Neuronal stem cell (in vitro differentiated cells): ENCODE measurements around the gene TSHR.

ENCODE experiments used
- DNase-seq: peaks from one replicate; pipeline ENCODE4 v3.0.0-alpha.2; 2013; ENCODE audit warnings: low spot score
- H2AFZ ChIP-seq: one replicate; pipeline ENCODE4 v1.6.1; 2013; ENCODE audit warnings: mild to moderate bottlenecking, low read length, inconsistent platforms
- H2AK5ac ChIP-seq: 2 replicates; pipeline ENCODE4 v1.6.1; 2013; ENCODE audit warnings: low read depth, mild to moderate bottlenecking, inconsistent platforms, low read length, moderate library complexity, mixed read lengths
- H2BK120ac ChIP-seq: 2 replicates; pipeline ENCODE4 v1.6.1; 2013; ENCODE audit warnings: low read depth, mild to moderate bottlenecking, inconsistent platforms, low read length, moderate library complexity, mixed read lengths
- H2BK12ac ChIP-seq: one replicate; pipeline ENCODE4 v1.6.1; 2013; ENCODE audit warnings: low read length, inconsistent platforms
- H2BK15ac ChIP-seq: 2 replicates; pipeline ENCODE4 v1.6.1; 2013; ENCODE audit warnings: mild to moderate bottlenecking, low read length, inconsistent platforms, mixed read lengths
- H2BK5ac ChIP-seq: one replicate; pipeline ENCODE4 v1.6.1; 2013; ENCODE audit warnings: inconsistent platforms, mild to moderate bottlenecking, low read length, moderate library complexity
- H3K14ac ChIP-seq: one replicate; pipeline ENCODE4 v1.6.1; 2013; ENCODE audit warnings: low read length, inconsistent platforms
- H3K18ac ChIP-seq: 2 replicates; pipeline ENCODE4 v1.6.1; 2013; ENCODE audit warnings: low read length, inconsistent platforms
- H3K23ac ChIP-seq: 2 replicates; pipeline ENCODE4 v1.6.1; 2013; ENCODE audit warnings: low read depth, mild to moderate bottlenecking, mixed read lengths, low read length, inconsistent platforms; ENCODE audit not compliant: poor library complexity
- H3K27ac ChIP-seq: replicated peaks from 3 replicates; pipeline ENCODE4 v1.5.1; 2013; ENCODE audit warnings: low read length, inconsistent platforms
- H3K27me3 ChIP-seq, 3 experiments: 2 replicates each; pipeline ENCODE4 v1.6.1; 2013; ENCODE audit warnings: low read length in 3 of 3, mild to moderate bottlenecking in 2 of 3, inconsistent platforms in 1 of 3, low read depth in 1 of 3, mixed read lengths in 1 of 3, moderate library complexity in 1 of 3; ENCODE audit not compliant: control insufficient read depth in 3 of 3, insufficient read depth in 3 of 3
- H3K36me3 ChIP-seq, 2 donors: replicated peaks in 1 of 2; 2 replicates each; pipeline ENCODE4 v1.6.1; 2013; ENCODE audit warnings: low read length in 2 of 2; ENCODE audit not compliant: control insufficient read depth in 2 of 2, insufficient read depth in 2 of 2
- H3K4ac ChIP-seq: 2 replicates; pipeline ENCODE4 v1.6.1; 2013; ENCODE audit warnings: inconsistent platforms, mild to moderate bottlenecking, low read length, moderate library complexity
- H3K4me1 ChIP-seq, 2 donors: 1 replicate in 1 of 2; 2 replicates in 1 of 2; pipeline ENCODE4 v1.6.1; 2013; ENCODE audit warnings: low read length in 2 of 2, low read depth in 1 of 2; ENCODE audit not compliant: control insufficient read depth in 2 of 2, insufficient read depth in 1 of 2
- H3K4me2 ChIP-seq: one replicate; pipeline ENCODE4 v1.6.1; 2013; ENCODE audit warnings: mild to moderate bottlenecking, low read length, inconsistent platforms; ENCODE audit not compliant: insufficient read depth, poor library complexity, severe bottlenecking
- H3K4me3 ChIP-seq, 2 donors: 2 replicates each; pipeline ENCODE4 v1.5.1; 2013; ENCODE audit warnings: low read length in 2 of 2, mild to moderate bottlenecking in 2 of 2, inconsistent platforms in 1 of 2, moderate library complexity in 1 of 2
- H3K79me1 ChIP-seq: one replicate; pipeline ENCODE4 v1.6.1; 2013; ENCODE audit warnings: low read depth, mild to moderate bottlenecking, inconsistent platforms, low read length, moderate library complexity
- H3K9ac ChIP-seq: one replicate; pipeline ENCODE4 v1.6.1; 2013; ENCODE audit warnings: mild to moderate bottlenecking, low read depth, low read length, inconsistent platforms; ENCODE audit not compliant: poor library complexity
- H3K9me3 ChIP-seq, 2 donors: replicated peaks in 1 of 2; 2 replicates each; pipeline versions ENCODE3 to v1.6.1; 2013; ENCODE audit warnings: low read length in 2 of 2, mild to moderate bottlenecking in 2 of 2, inconsistent platforms in 1 of 2, low read depth in 1 of 2, mixed read lengths in 1 of 2, moderate library complexity in 1 of 2; ENCODE audit not compliant: control insufficient read depth in 2 of 2, insufficient read depth in 1 of 2
- H4K8ac ChIP-seq: one replicate; pipeline ENCODE4 v1.6.1; 2013; ENCODE audit warnings: low read depth, mild to moderate bottlenecking, inconsistent platforms, low read length, moderate library complexity
- H4K91ac ChIP-seq: one replicate; pipeline ENCODE4 v1.6.1; 2013; ENCODE audit warnings: low read length, low read depth, mild to moderate bottlenecking, inconsistent platforms; ENCODE audit not compliant: poor library complexity
- WGBS, 2 donors: extraction: QIAGEN DNeasy Blood & Tissue Kit; methylation state at CpG; one replicate each; pipeline ENCODE4 v1.1.7; 2013; ENCODE audit warnings: missing lambda C conversion rate in 2 of 2, mixed read lengths in 1 of 2; ENCODE audit not compliant: insufficient read length in 2 of 2, insufficient replicate concordance in 1 of 2; ENCODE audit errors: extremely low coverage in 2 of 2; 5-methylcytosine and 5-hydroxymethylcytosine counted together

The TSHR gene

DNA sequence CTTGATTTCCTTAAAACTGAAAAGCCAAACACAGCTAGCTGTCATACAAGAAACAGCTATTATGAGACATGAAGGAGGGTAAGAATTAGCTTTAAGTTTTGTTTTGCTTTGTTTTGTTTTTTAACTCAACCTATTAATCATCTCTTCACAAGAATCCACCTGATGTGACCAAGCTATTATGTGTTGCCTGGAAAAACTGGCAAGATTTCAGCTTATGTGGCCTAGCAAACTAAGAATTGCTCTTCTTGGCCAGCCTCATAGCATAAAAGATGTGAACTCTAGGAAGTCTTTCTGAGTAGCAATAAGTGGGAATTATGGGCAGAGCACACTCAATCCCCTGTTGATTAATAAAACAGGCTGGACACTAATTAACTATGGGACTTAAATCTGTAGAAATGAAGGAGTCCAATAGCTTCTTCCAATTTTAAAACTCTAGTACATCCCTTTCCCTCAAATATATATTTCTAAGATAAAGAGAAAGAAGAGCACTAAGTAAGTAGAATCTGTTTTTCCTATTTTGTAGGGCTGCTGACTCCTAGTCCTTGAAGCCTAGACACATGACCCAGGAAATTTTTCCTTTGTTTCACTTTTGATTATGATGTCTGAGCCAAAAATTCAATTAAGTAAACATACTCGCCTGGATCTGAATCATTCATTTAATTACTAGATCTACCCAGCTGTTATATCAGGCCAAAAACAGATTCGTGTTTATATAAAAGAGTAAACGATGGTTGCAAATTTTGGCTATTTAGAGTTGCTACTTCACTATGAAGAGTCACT is 189.6 kb downstream of the TSHR start:
- Histone ChIP-seq H4K8ac (no peak overlapping the region), H3K4me3 (no peak overlapping the region)

DNA sequence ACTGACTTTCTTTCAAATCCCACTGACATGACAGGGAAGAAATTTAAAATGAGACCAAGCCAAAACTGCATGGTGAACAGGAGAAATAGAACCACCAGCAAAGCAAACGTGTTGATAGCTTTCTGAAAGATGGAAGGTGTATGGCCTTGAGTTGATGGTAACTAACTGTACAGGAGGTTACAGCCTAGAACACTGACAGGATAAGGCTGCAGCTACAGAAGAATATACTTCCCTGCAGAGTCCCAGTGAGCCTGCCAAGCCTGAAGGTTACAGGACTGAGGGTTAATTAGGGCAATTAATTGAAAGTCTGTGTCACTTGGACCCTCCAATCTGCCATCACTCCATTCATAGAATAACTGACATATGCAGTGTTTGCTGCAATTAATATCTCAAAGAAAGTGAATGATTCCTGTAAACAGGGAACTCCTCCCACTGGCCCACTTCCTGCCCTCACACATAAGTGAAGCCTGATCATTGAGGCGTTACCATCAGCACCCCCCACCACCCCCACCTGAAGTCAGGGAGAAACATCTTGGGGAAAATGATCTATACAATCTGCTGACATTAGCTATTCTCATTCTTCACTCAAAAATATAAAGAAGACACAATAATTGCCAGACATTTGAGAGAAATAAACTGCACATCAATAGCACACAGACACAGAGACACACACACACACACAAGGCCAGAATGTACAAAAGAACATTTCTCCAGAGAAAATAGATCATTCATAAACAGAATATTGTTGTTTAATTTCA is 191.9 kb downstream of the TSHR start:
- Histone ChIP-seq H3K9ac (no peak overlapping the region), H3K4me1 (no peaks in the 10 kb centered on the region), H3K23ac (no peak overlapping the region), H3K9me3 (no peaks in the 10 kb centered on the region), H3K4ac (no peak overlapping the region), H2AFZ (peak overlapping the region; percentile 12), H2BK12ac (no peak overlapping the region), H2AK5ac (no peak overlapping the region), H3K4me2 (no peak overlapping the region), H2BK15ac (no peak overlapping the region), H2BK5ac (no peak overlapping the region), H3K14ac (no peak overlapping the region), H4K91ac (no peak overlapping the region), H3K4me3 (no peak overlapping the region), H3K27me3 (no peaks in the 10 kb centered on the region), H4K8ac (no peak overlapping the region), H3K36me3 (no peaks in the 10 kb centered on the region), H3K27ac (no peak overlapping the region), H3K18ac (no peak overlapping the region), H2BK120ac (no peak overlapping the region), H3K79me1 (no peaks in the 10 kb centered on the region)
- WGBS, 2 donors = no CpG with 5 or more reads among the region's 2 CpGs
- no peak for DNase-seq

More for the DNA sequence above, 189.6 kb downstream of the TSHR start:
- no peak overlapping the region for H3K14ac ChIP-seq
- no peak overlapping the region for H4K91ac ChIP-seq
- H2BK120ac ChIP-seq = no peak overlapping the region
- no peak overlapping the region for H3K23ac ChIP-seq
- H2BK12ac ChIP-seq = no peak overlapping the region
- no peaks in the 10 kb centered on the region for H3K4me1 ChIP-seq
- no peak overlapping the region for H2AK5ac ChIP-seq
- H3K4me2 ChIP-seq = no peak overlapping the region
- no peak overlapping the region for H2BK15ac ChIP-seq
- no peak overlapping the region for H2BK5ac ChIP-seq
- no peak overlapping the region for H3K27ac ChIP-seq
- no peaks in the 10 kb centered on the region for H3K9me3 ChIP-seq
- no peak for DNase-seq
- H3K79me1 ChIP-seq = no peaks in the 10 kb centered on the region
- H3K18ac ChIP-seq = no peak overlapping the region
- H3K36me3 ChIP-seq = no peaks in the 10 kb centered on the region
- no peak overlapping the region for H3K4ac ChIP-seq
- WGBS, 2 donors = no CpG with 5 or more reads among the region's 3 CpGs
- H3K27me3 ChIP-seq = no peaks in the 10 kb centered on the region
- H2AFZ ChIP-seq = no peak overlapping the region
- H3K9ac ChIP-seq = no peak overlapping the region

DNA sequence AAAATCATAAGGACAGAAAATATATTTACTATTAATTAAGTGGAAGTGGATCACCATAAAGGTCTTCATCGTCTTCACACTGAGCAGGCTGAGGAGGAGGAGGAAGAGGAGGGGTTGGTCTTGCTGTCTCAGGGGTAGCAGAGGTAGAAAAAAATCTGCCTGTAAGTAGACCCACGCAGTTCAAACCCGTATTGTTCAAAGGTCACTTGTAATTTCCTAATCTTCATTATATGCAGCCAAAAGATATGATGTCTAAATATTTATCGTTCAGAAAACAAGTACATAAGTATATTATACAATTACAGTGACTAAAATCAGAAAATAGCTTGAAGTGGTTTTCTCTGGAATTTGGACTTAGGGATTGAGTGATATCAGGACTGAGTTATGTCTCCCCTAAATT is 193.2 kb downstream of the TSHR start:
- Histone ChIP-seq H3K18ac (no peak overlapping the region), H3K14ac (no peak overlapping the region), H3K27ac (no peak overlapping the region), H3K9me3 (no peaks in the 10 kb centered on the region), H3K36me3 (no peaks in the 10 kb centered on the region), H3K4ac (no peak overlapping the region), H2BK120ac (no peak overlapping the region), H2AFZ (no peak overlapping the region), H3K23ac (no peak overlapping the region), H2BK15ac (no peak overlapping the region), H2BK12ac (no peak overlapping the region), H3K9ac (no peak overlapping the region), H3K4me3 (no peak overlapping the region), H3K79me1 (no peaks in the 10 kb centered on the region), H3K4me2 (no peak overlapping the region), H2AK5ac (no peak overlapping the region), H2BK5ac (no peak overlapping the region), H3K27me3 (no peaks in the 10 kb centered on the region), H3K4me1 (no peaks in the 10 kb centered on the region), H4K91ac (no peak overlapping the region), H4K8ac (no peak overlapping the region)
- no peak for DNase-seq
- no CpG with 5 or more reads among the region's 4 CpGs for WGBS, 2 donors

DNA sequence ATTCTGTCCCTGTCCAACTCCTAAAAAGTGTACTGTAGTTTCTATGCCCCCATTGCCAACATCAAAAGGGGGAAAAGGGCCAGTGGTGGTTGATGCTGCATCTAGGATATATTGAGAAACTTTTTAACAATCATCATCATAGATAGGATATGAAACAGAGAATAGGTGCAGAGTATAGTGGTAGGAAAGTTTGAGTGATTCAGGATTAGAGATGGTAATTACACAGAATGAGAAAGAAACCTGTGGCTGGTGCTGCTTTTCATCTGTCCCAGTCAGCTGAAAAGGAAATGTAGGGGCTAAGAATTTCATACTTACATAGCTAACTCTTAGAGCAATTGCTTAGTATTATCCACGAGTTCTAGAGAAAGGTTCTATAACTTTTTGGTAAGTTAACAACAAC is 197.8 kb downstream of the TSHR start:
- no peak overlapping the region for H3K18ac ChIP-seq

More for the DNA sequence above, 197.8 kb downstream of the TSHR start:
- Histone ChIP-seq H3K36me3 (no peaks in the 10 kb centered on the region), H3K9ac (no peak overlapping the region), H4K91ac (no peak overlapping the region), H3K14ac (no peak overlapping the region), H2BK15ac (no peak overlapping the region), H3K23ac (no peak overlapping the region), H3K4ac (no peak overlapping the region), H2BK12ac (no peak overlapping the region), H2BK5ac (no peak overlapping the region), H2BK120ac (no peak overlapping the region), H3K4me1 (no peaks in the 10 kb centered on the region), H2AFZ (no peak overlapping the region), H2AK5ac (no peak overlapping the region), H3K27ac (no peak overlapping the region), H3K27me3 (no peaks in the 10 kb centered on the region), H3K79me1 (no peaks in the 10 kb centered on the region), H3K4me3 (no peak overlapping the region), H4K8ac (no peak overlapping the region), H3K4me2 (no peak overlapping the region), H3K9me3 (no peaks in the 10 kb centered on the region)
- WGBS, 2 donors = no CpG with 5 or more reads among the region's 1 CpG
- no peak for DNase-seq
